HepG2 (cell line): ENCODE measurements around the gene ACAP3. TPM values are rescaled to one million over a fixed set of nuclear protein-coding genes. Genes with fewer than 3 reads are reported as not detected.
A peak's percentile ranks its signal among the peaks of the same experiment; 100 is the strongest.

ENCODE experiments used
- CREB3 ChIP-seq: sonication (generic); formaldehyde crosslinking; IDR thresholded peaks from 2 replicates; pipeline ENCODE4 v1.5.0; 2020; ENCODE audit warnings: missing genetic modification reagents
- ESRRA ChIP-seq: sonication (generic); formaldehyde crosslinking; IDR thresholded peaks from 2 replicates; pipeline ENCODE4 v1.5.1; 2020; ENCODE audit warnings: mild to moderate bottlenecking, low read depth, missing genetic modification reagents
- JUN ChIP-seq: sonication (generic); formaldehyde crosslinking; IDR thresholded peaks from 2 replicates; pipeline ENCODE4 v1.4.0; 2020; ENCODE audit warnings: mild to moderate bottlenecking, missing genetic modification reagents
- KMT2A ChIP-seq: sonication (generic); formaldehyde crosslinking; IDR thresholded peaks from 2 replicates; pipeline ENCODE4 v1.4.0; 2020; ENCODE audit warnings: missing genetic modification reagents
- MAFK ChIP-seq, 2 experiments: IDR thresholded peaks in 1 of 2; conservative IDR thresholded peaks in 1 of 2; 2 replicates each; pipeline ENCODE4 v1.6.1; 2011; ENCODE audit warnings: improper control_type of control experiment in 2 of 2, low read length in 2 of 2
- MTA1 ChIP-seq: sonication (generic); formaldehyde crosslinking; IDR thresholded peaks from 2 replicates; pipeline ENCODE4 v1.4.0; 2020; ENCODE audit warnings: missing genetic modification reagents, mild to moderate bottlenecking, borderline replicate concordance
- SMAD9 ChIP-seq: sonication (generic); formaldehyde crosslinking; IDR thresholded peaks from 2 replicates; pipeline ENCODE4 v1.5.1; 2020; ENCODE audit warnings: mild to moderate bottlenecking, missing genetic modification reagents
- ZBTB43 ChIP-seq: sonication (generic); formaldehyde crosslinking; conservative IDR thresholded peaks from 2 replicates; pipeline ENCODE4 v1.4.0; 2020; ENCODE audit warnings: missing genetic modification reagents
- ZMYM2 ChIP-seq: sonication (generic); formaldehyde crosslinking; IDR thresholded peaks from 2 replicates; pipeline ENCODE4 v1.8.0; 2022; ENCODE audit warnings: mild to moderate bottlenecking, missing genetic modification reagents
- ZNF280B ChIP-seq: sonication (generic); formaldehyde crosslinking; IDR thresholded peaks from 2 replicates; pipeline ENCODE4 v1.5.0; 2020; ENCODE audit warnings: missing genetic modification reagents, mild to moderate bottlenecking, borderline replicate concordance
- polyA plus RNA-seq, 8 experiments: library from polyadenylated mRNA; depleted of rRNA in 3 of 8; stranded (reverse) in 7 of 8; unstranded in 1 of 8; fragments of >200 nt; fragmentation: Illumina TruSeq in 4 of 8; extraction: Trizol in 4 of 8; gene quantifications; 2 replicates each; pipeline versions ENCODE4 v1.2.1 to v1.2.3, GENCODE V29; 2011 to 2016; ENCODE audit warnings: low read depth in 4 of 8, missing spikeins in 1 of 8, mixed read lengths in 1 of 8; ENCODE audit not compliant: insufficient read depth in 1 of 8
- total RNA-seq, 5 experiments: library from RNA; depleted of rRNA; stranded (reverse); fragments of >200 nt; fragmentation: Illumina TruSeq; extraction: Trizol; gene quantifications; 2 replicates each; pipeline ENCODE4 v1.2.3, GENCODE V29; 2016; ENCODE audit warnings: low read depth in 1 of 5
- TF ChIP-seq, protein P1 (sequence below): sonication (generic); formaldehyde crosslinking; IDR thresholded peaks from 2 replicates; pipeline ENCODE4 v1.8.0; 2022; ENCODE audit warnings: mild to moderate bottlenecking, missing genetic modification reagents
- TF ChIP-seq, protein P2 (sequence below): sonication (generic); formaldehyde crosslinking; conservative IDR thresholded peaks from 2 replicates; pipeline ENCODE4 v1.4.0; 2020; ENCODE audit warnings: missing genetic modification reagents

The ACAP3 gene
- total and polyA plus RNA-seq, 2 of the 13 experiments (the other 11 are each of a cell fraction or from before 2014, with no cell fraction given) = 29.4 to 50.8 TPM

DNA sequence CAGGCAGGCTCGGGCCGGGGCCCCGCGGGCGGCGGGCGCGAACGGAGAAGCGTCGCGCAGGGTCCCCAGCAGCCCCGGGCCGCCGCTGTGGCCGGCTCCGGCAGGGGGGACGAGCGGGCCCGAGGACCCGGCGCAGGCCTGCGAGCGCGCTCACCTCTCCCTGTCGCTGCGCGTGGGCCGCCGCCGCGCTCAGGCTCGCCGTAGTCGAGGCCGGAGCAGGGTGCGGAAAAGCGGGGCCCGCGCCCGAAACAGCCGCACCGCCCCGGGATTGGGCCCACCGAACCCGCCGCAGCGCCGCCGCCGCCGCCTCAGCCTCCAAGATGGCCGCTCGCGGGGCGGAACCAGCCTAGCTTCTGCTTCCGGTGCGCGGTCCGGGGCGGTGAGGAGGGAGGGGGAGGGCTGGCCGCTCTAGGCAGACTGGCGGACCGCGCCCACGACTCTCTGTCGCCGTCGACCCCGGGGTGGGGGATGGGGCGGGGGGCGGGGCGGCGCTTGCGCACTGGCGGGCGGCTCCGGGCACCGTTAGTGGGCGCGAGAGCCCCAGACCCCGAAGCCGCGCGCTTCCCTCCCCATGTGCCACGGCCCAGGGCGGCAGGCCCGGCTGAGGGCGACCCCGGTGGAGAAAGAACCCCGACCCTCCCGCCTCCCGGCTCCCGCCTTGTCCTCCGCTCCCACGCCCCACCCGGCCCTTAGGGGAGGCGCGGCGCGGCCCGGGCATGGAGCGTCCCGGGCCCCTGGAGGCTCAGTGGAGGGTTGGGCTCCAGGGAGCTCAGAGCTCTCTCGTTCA is 34.0 kb downstream of the ACAP3 start, which contains the start of gene UBE2J2 (continued):
- TF ChIP-seq ZMYM2 (CRISPR knock-in tag) = no peak
- TF ChIP-seq ESRRA = no peak
- TF ChIP-seq SMAD9 (CRISPR knock-in tag) = no peak
- TF ChIP-seq, protein P1, sequence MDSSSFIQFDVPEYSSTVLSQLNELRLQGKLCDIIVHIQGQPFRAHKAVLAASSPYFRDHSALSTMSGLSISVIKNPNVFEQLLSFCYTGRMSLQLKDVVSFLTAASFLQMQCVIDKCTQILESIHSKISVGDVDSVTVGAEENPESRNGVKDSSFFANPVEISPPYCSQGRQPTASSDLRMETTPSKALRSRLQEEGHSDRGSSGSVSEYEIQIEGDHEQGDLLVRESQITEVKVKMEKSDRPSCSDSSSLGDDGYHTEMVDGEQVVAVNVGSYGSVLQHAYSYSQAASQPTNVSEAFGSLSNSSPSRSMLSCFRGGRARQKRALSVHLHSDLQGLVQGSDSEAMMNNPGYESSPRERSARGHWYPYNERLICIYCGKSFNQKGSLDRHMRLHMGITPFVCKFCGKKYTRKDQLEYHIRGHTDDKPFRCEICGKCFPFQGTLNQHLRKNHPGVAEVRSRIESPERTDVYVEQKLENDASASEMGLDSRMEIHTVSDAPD (CRISPR knock-in tag) = 0 out of 2 replicates have a peak, but pooled peaks have one; percentile 46
- TF ChIP-seq MAFK (conservative IDR thresholded peaks at IDR 0.05 in 1 of 2, IDR thresholded peaks at IDR 0.05 in 1 of 2; ENCODE audit: low read length in 2 of 2) = no peak
- TF ChIP-seq ZNF280B (CRISPR knock-in tag) = peak; percentile 55; the same call in 1 of the 2 replicates
- 0 out of 2 replicates have a peak, but pooled peaks have one; percentile 1 for TF ChIP-seq MTA1 (CRISPR knock-in tag)
- TF ChIP-seq, protein P2, sequence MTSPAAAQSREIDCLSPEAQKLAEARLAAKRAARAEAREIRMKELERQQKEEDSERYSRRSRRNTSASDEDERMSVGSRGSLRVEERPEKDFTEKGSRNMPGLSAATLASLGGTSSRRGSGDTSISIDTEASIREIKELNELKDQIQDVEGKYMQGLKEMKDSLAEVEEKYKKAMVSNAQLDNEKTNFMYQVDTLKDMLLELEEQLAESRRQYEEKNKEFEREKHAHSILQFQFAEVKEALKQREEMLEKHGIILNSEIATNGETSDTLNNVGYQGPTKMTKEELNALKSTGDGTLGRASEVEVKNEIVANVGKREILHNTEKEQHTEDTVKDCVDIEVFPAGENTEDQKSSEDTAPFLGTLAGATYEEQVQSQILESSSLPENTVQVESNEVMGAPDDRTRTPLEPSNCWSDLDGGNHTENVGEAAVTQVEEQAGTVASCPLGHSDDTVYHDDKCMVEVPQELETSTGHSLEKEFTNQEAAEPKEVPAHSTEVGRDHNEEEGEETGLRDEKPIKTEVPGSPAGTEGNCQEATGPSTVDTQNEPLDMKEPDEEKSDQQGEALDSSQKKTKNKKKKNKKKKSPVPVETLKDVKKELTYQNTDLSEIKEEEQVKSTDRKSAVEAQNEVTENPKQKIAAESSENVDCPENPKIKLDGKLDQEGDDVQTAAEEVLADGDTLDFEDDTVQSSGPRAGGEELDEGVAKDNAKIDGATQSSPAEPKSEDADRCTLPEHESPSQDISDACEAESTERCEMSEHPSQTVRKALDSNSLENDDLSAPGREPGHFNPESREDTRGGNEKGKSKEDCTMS (CRISPR knock-in tag) = no peak
- peak; percentile 63 for TF ChIP-seq KMT2A
- TF ChIP-seq CREB3 = no peak
- 0 out of 2 replicates have a peak, but pooled peaks have one; percentile 44 for TF ChIP-seq ZBTB43 (CRISPR knock-in tag)
- TF ChIP-seq JUN (CRISPR knock-in tag) = no peak
